T-helper 2 cell treated with Interferon-gamma antibody and Interleukin-4, amounts not matched to agents 100 ng/mL and 5 ng/mL, for 36 hours (primary cell): ENCODE data around the gene HPS4. TPM values are rescaled to one million over a fixed set of nuclear protein-coding genes. Genes with fewer than 3 reads are reported as not detected.
"Not testable (repeated sequence)": the region's sequence is repeated elsewhere in the genome, so short reads cannot be mapped to it uniquely, and the experiment has no call there.

ENCODE experiments used
- intact Hi-C: fragments of 100-400 bp; cut with micrococcal nuclease; formaldehyde crosslinking; loops from one replicate; pipeline ENCODE4 v1.15.1; 2023
- total RNA-seq: library from RNA; stranded (reverse); gene quantifications from 2 replicates; pipeline ENCODE4 v1.2.3, GENCODE V29; 2022

HPS4 gene
- 29.9 and 34.6 TPM in 2 replicates for total RNA-seq

DNA sequence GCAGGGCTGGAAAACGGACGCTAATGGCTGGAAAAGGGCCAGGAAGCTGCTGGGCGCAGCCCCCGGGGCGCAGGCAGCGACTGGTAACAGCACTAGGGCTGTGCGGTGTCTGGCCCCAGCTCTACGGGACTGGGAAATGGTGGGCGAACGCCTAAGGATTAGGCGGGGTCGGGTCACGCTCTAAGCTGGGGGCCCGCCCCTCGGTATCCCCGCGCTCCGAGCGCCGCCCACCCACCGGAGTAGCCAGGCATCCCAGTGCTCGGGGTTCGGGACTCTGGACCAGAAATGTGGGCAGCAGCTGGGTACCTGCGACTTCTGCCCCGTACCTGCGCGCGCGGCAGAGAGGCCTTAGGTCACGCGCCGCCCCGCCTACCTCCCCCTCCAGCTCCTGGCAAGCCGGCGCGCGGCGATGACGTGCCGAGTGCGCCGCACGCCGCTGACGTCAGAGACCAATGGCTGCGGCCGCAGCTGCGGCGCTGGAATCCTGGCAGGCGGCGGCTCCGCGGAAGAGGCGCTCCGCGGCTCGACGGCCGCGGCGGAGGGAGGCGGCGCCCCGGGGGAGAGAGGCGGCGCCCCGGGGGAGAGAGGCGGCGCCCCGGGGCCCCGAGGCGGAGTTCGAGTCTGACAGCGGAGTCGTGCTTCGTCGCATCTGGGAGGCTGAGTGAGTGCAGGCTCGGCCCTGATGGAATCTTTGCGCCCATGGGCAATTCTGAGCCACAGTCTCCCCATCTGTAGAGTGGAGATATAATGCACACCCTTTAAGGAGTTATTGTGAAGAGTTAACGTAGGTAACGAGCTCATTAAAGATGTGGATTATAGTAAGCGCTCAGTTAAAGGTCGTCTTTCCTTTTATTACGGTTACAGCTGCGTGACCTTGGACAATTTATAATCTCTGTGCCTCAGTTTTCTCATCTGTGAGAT is at the start of gene HPS4, which contains the start of gene SRRD:
Gene HPS4, minus strand, starts transcription at position 345 of the 921 bp plus-strand sequence. CDS start 2,021 bp downstream, outside the sequence.
Gene SRRD, plus strand, starts transcription at position 439 of the 921 bp plus-strand sequence. Its CDS starts 14 bp downstream, at position 453.
- intact Hi-C loops: loop anchor here (1.0 to 5.0 kb wide), 3 partner anchors 29 to 189 kb away; partner anchors contain the start of genes MIAT and TFIP11

DNA sequence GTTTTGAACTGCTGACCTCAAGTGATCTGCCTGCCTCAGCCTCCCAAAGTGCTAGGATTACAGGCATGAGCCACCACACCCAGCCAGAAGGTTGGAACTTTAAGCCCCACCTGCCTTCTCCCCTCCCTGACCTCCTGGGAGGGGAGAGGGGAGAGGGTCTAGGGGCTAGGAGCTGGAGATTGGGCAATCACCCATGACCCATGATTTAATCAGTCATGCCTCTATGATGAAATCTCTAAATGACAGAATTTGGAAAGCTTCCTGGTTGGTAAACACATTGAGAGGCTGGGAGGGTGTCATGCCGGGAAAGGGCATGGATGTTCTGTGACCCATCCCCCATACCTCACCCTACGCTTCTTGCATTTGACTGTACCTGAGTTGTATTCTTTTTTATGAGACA is 45.8 kb upstream of the HPS4 start:
- intact Hi-C loops: no loop called here

DNA sequence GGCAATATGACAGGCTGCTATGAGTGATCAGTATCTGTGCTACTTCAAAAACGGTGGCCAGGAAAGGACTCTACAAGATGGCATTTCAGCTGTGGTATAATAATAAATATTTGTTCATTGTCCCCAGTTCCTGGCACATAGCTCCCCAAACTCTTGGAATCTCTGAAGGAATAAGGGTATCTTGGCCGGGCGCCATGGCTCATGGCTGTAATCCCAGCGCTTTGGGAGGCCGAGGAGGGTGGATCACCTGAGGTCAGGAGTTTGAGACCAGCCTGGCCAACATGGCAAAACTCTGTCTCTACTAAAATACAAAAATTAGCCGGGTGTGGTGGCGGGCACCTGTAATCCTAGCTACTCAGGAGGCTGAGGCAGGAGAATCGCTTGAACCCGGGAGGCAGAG is 44.9 kb upstream of the HPS4 start:
- intact Hi-C loops: not testable (repeated sequence)

DNA sequence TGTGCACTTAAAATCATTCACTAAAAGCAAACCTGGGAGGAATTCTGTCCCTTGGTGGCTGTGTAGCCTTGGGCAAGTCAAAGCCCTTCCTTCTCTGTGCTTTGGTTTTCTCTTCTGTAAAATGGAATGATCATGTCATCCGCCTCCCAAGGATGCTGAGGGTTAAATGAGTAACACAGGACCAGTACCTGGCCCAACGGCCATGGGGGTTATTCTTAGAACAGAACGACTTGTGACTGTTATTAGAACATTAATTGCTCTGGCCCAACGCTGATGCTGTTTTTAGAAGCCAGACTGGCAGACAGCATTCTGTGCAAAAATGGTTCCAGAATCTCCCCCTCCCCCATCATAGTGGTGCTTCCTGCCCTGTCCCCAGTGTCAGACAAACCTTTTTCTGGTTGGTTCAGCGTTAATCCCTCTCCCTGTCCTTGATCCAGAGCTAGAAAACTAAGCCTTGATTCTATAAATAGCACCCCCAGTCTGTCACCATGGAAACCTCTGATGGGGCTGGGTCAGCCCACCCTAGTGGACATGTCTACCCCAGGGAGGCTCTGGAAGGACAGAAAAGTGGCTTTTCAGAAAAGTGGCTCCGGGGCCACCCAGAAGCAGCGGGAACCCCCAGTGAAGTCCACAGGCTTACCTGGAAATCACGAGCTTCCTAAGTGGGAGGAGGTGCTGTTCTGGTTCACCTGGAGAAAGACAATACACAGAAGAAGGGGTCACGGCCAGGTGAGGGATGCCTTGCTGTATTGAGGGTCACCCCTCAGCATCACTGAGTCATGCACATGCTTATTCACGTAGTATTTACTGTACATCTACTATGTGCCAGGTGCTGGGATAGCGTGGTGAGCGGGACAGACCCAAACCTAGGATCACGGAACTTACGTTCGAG is 44.2 kb upstream of the HPS4 start:
- intact Hi-C loops: no loop called here

DNA sequence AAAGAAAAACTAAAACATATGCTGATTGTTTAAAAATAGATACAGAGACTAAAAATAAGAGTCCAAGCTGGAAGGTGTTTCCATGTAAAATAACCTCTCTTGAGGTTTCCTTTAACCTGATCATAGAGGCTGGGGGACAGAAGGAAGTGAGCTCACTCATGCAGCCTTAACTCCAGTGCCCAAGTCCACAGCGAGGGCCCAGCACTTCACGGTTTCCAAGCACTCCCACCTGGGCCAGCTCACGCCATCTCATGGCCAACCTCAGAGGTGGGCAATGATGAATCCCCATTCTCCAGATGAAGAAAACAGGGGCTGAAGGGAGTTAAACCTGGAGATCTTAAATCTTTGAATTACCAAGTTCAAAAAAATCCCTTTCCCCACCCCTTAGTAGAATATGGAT is 43.6 kb upstream of the HPS4 start:
- intact Hi-C loops: no loop called here

DNA sequence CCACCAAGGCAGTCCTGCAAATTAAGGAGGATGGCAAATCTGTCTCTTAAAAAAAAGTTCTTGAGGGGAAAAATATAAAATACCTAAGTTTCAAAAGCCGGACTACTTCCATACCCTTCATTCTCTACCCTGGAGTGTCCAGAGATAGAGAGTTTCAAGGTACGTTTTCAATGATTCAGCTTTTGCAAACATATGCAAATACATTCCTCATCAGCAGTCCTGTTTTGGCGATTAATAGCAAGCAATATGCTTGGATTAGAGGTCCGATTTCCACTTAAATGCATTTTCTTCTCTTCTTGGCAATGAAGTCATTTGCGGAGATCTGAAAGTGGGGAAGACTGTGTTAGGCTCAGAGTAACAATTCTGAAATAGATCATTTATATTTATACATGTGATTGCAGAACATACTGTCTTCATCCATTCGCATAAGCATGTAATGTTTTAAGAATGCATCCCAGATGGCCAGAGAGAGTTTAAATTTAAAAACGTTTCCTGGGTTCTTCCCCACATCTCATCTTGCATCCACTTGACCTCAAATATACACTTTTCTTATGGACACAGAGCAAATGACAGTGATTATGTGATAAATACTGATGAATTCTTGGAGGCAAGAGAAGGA is 42.5 kb upstream of the HPS4 start:
- intact Hi-C loops: no loop called here

DNA sequence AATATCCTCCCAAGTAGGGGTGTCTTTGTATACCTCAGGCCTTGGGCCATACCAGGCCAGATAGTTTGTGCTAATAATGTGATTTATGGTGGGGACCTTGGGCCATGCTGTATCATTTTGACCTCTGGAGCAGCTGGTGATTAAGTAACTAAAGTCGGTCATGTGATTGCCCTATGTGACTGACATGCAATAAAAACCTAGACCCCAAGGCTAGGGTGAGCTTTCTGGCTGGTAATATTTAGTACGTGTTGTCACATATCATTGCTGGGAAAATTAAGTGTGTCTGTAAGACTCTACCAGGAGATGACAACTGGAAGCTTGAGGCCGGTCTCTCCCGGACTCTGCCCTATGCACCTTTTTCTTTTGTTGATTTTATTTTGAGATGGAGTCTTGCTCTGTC is 41.3 kb upstream of the HPS4 start:
- intact Hi-C loops: no loop called here

DNA sequence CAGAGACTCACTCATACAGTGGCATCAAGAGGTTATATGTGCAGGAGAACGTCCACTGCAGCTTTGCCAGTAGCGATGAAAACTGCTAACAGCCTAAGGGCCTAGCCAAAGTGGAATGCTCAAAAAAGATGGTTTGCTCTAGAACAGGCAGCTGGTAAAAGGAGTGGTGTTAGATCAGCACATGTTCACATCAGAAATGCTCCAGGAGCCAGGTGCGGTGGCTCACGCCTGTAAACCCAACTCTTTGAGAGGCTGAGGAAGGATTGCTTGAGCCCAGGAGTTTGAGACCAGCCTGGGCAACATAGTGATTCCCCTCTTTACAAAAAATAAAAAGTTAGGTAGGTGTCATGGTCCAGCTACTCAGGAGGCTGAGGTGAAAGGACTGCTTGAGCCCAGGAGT is 39.0 kb upstream of the HPS4 start:
- intact Hi-C loops: no loop called here

DNA sequence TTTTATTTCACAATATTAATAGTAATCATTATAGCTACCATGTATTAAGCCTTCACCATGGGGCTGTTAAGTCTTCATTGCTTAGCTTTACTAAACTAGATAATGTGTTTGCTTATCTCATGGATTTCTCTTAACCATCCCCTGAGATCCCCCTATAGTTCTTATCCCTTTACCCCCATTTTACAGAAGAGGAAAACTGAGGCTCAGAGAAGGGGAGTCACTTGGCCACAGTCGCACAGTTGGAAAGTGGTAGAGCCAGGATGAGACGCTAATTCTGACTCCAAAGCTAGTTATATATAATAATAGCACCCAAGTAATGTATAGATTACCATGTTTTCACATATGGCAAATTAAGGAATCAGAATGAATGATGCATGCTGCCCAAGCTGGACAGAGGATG is 38.4 kb upstream of the HPS4 start:
- intact Hi-C loops: no loop called here

DNA sequence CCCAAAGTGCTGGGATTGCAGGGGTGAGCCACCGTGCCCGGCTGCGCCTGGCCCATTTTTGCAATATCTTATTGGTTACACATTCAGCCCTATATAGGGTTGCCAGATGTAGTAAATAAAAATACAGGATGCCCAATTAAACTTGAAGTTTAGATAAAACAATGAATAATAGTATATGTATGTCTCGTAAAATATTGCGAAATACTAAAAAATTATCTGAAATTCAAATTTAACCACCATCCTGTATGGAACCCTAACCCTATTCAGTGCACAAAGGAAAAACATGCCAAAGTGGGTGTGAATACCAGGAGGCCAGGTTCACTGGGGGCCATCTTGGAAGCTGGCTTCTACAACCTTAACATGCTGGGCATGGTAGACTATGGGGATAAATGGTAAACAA is 33.8 kb upstream of the HPS4 start:
- intact Hi-C loops: no loop called here

DNA sequence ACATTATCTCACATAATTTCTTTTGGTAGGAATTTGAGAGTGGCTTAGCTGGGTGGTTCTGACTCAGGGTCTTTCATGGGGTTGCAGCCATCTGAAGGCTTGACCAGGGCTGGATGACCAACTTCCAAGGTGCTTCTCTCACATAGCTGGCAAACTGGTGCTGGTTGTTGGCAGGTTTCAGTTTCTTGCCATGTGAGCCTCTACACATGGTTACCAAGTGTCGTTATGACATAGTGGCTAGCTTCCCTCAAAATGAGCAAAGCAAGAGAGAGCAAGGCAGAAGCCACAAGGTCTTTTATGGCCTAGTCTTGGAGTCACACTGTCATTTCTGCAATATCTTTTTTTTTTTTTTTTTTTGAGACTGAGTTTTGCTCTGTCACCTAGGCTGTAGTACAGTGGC is 32.9 kb upstream of the HPS4 start:
- intact Hi-C loops: no loop called here

DNA sequence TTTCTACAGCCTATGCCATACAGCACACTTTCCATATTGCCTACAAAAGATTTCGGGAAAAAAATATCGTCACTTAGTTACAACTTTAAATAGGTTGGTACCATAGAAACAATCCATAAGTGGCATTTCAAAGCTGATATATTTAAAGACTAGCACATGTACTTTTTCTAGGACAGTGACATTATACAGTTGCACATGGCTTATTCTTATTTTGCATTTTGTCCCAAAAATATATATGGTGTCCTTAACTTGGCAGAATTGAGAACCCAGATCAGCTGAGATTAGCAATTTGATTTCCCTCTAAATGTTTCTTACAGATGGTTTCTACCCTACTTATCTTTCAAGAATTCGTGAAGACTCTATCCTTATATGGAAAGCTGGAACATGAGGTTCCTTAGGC is 32.3 kb upstream of the HPS4 start:
- intact Hi-C loops: no loop called here

DNA sequence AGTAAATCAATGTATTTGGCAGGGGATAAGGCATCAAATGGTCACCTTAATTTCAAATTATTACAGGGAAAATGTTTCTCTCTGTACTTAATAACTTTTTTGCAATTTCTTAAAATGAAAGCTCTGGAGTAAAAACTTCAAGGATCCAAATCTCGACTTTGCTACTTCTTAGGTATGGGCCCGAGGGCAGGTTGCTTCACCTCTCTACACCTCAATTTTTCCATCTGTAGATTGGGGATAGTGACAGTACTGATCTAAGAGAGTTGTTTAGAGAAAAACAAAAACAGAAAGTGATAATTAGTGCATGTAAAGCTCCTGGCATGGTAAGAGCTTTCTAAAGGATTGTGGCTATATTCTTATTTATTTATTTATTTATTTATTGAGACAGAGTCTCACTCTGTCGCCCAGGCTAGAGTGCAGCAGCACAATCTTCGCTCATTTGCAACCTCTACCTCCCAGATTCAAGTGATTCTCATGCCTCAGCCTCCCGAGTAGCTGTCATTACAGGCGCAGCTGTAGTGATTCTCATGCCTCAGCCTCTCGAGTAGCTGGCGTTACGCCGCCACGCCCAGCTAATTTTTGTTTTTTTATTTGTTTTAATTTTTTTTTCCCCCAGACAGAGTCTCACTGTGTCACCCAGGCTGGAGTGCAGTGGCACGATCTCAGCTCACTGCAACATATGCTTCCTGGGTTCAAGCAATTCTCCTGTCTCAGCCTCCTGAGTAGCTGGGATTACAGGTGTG is 31.0 kb upstream of the HPS4 start:
- intact Hi-C loops: loop anchor here (5.0 kb wide), 1 partner anchor 78 kb away; the partner anchor contains the start of gene TPST2

DNA sequence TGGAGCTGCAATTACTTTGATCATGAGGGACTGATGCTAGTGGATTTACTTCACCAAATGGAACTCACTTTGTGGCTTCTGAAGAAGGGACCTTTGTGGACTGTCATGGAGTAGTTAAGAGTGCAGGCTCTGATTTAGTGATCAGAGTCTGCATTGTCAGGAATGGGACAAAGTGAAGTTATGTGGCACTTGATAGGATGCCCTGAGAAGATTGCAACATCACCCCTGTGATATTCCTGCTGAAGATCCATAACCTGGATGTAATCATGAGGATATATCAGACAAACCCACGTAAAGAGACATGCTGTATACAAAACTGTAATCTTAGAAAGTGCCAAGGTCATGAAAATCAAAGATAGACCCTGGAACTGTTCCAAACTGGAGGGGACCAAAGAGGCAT is 30.3 kb upstream of the HPS4 start:
- intact Hi-C loops: loop anchor here (5.0 kb wide), 1 partner anchor 78 kb away; the partner anchor contains the start of gene TPST2

DNA sequence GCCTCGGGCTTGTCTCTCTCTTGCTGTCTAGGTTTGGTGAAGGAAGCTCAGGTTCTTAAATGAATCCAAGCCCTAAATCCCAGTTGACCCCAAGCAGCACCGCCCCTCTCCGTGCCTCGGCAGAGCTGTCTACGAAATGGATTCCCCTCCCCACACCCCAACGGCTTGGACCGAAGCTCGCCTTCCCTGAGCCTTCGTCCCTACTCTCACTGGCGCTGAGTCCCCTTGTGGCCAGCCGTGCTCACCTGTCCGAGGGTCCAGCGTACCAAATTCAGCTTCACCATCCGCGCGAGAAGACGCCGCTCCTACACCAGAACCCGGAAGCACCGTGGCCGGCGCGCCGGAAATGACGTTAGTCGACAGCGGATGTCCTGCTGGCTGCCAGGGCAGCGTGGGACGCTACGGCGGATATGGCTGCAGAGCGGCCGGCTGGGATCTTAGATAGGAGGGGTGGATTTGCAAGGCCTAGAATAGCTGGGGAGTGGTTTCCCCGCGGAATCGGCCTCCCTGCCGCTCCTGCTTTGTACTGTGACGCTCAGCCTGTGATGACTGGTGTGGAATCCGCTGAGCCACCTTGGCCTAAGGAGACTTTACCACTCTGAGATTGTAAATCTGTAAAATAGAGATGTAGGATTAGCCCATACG is 28.7 kb upstream of the HPS4 start, which contains the start of gene TFIP11:
Gene TFIP11, minus strand, starts transcription at position 325 of the 645 bp plus-strand sequence. CDS start 2,201 bp downstream, outside the sequence.
- intact Hi-C loops: loop anchor here (1.0 to 5.0 kb wide), 4 partner anchors 9 to 160 kb away; partner anchors contain the start of genes HPS4, SRRD and TPST2

DNA sequence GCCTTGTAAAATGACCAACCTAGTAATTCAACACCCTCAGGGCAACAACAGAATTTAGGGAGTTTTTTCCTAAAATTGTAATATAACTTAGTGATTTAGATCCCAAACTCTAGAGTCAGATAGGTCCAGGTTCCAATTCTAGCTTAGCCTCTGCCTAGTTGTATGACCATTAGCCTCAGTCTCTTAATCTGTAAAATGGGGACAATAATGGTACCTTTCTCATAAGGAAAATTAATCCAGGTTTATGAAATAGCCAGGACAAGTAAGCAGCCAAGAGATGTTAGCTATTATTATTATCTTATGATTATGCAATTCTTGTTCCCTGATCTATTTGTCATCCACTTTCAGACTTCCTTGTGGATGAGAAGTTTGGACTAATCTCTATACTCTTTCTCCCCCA is 24.6 kb upstream of the HPS4 start:
- intact Hi-C loops: no loop called here

DNA sequence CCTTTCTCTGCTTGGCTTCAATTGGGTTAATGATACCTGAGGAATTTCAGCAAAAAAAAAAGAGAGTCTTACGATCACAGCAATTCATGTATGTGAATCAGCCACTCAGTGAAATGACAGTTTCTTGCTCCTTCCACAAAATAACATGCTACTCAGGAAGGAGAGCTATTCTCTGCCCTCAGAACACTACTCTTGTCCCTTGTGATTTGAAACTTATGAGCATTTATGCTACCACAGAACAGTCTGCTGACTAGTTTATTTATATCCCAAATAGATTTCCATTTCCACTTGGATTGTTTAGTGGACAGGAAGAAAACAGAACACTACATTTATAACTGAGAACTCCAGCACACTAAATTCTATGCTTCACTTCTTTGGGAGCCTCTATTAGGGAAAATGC is 20.2 kb upstream of the HPS4 start:
- intact Hi-C loops: loop anchor here (1.0 kb wide), 2 partner anchors 9 to 162 kb away; partner anchors contain the start of gene TFIP11

DNA sequence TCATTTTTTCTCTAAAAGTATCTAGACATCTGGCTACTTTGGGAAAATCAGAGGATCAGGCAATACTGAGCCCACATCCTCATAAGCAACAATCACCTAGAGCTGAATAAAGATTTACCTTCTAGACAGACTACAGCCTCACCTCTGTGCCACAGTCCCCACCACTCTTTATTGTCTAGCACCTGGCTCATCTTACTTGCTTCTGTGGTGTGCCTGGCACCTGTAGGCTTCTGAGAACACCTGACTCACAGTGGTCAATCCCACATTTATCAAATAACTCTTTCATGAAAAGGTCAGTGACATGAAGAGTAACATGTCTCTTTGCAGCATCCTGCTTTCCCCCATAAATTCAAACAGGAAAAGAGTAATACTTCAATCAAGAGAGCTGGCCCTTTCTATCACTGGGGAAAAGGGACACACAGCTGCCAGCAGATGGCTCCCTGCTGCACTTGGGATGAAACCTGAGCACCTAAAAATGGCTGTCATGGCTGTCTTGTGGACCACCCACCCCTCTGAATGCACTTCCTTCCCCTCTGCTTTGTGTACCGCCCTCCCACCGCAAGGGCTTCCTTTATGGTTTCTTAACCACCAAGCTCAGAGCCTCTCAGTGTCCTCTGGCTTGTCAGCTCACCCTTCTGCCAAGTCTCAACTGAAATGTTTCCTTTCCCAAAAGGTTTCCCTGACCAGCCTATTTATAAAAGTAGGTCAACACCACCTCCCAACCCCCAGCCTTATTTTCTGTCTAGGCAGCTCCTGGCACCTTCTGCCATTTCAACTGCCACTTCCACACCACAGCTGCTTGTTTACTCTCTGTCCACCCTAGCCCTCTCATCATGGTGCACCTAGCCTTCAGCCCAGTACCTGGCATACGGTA is 19.3 kb upstream of the HPS4 start:
- intact Hi-C loops: loop anchor here (1.0 kb wide), 2 partner anchors 9 to 162 kb away; partner anchors contain the start of gene TFIP11

DNA sequence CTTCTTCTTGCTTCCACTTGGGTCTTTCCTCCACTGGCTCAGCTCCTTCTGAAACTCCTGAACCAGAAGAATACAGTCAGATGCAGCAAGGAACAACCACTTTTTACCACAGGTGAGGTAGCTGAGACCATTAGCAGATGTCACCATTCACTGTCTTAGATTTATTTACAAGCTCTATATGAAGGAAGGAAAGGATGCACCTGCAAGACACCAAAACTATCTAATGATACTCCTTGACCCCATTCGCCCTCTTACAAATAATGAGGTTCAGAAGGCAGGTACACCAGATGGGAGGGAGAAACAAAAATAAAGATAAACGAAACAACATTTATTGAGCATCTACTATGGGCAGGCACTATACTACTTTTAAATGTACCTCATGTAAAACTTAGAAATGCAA is 18.4 kb upstream of the HPS4 start:
- intact Hi-C loops: no loop called here
